ENCODE data around the gene TALDO1.

DNA sequence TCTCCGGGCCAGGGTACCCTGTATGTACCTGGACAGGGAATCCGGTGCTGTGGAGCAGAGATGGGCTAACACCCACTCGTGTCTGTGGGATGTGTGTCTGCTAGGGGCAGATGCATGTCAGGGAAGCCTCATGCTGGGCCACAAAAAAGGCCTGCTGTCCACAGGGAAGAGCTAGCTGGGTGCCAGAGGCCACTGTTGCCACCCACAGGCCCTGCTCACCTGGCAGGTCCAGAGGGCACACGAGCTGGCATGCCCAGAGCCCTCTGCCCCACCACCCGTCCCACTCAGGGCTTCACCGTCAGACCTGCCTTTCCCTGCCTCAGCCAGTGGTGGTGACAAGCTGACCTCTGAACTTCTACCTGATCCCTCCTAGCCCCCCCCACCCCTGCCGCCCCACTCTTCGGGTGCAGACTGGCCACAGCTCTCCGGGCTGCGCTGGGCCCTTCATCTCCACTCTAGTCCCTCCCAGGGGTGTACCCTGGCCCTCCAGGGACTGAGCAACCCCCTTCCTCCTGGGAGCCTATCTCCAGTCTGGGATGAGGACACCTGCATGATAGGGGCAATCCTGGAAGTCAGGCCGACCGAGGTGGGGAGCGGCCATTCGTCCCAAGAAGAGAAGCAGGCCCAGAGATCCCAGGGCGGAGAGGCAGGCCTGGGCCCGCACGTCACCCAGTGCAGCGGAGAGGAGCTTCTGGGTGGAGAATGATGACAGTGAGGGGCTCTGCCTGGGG, 49.5 kb downstream of the TALDO1 start:
- no peak for TF ChIP-seq CTCF (IDR thresholded peaks at IDR 0.05; ENCODE audit: low read depth, low read length, poor library complexity, severe bottlenecking)
- no peak for TF ChIP-seq EZH2phosphoT487 (IDR thresholded peaks at IDR 0.05; ENCODE audit: borderline replicate concordance, low read length)

Measured in DOHH2 (cell line).